Measurements from ENCODE around the gene KRTAP22-2. TPM values are rescaled to one million over a fixed set of nuclear protein-coding genes. Genes with fewer than 3 reads are reported as not detected.

KRTAP22-2 gene
- total and polyA plus RNA-seq, 2 of the 4 experiments (the other 2 are of a cell fraction) = not detected

DNA sequence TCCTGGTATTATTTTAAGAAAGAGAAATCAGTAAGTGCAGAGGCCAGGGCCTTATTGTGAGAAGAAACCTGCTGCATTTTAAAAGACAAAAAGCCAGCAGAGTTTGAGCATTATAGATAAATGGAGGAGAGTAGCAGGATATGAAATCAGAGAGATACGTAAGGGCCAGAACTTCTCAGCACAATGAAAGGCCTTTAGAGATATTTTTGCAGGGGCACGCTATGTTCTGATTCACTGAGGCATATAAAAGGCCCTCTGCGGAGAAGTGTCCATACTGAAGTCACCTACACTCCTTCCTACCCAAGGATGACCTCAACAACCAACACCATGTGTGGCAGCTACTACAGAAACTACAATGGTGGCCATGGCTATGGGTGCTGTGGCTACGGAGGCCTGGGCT is 1.9 kb upstream of the KRTAP22-2 start, which contains the start of gene KRTAP6-3:
Gene KRTAP6-3, plus strand, starts transcription at position 301 of the 400 bp plus-strand sequence. Its CDS starts 6 bp downstream, at position 307.
- intact Hi-C loops (cut with micrococcal nuclease) = no loop called here
- no peak within 1 kb of the TSS for H2BK5ac ChIP-seq (ENCODE audit: low read depth, low read length, poor library complexity, severe bottlenecking)
- H3K23ac ChIP-seq (ENCODE audit: low read depth, low read length) = no peak within 1 kb of the TSS
- POLR2A ChIA-PET (ENCODE audit: unreplicated experiment) = no interaction called here
- H2BK15ac ChIP-seq (ENCODE audit: low read depth, low read length) = no peak within 1 kb of the TSS
- no peak within 1 kb of the TSS for H3K4me2 ChIP-seq (ENCODE audit: low read depth, low read length)
- peaks cover 7% of the 10 kb centered on the region for H3K9me3 ChIP-seq (ENCODE audit: control insufficient read depth, insufficient read depth, low read length)
- H3K4ac ChIP-seq (ENCODE audit: low read depth, low read length) = no peak within 1 kb of the TSS
- no peaks in the 10 kb centered on the region for H4K20me1 ChIP-seq (ENCODE audit: insufficient read depth, low read length)
- in situ Hi-C loops (cut with MboI; ENCODE audit: low sequenced_read_pairs) = no loop called here
- H2AK5ac ChIP-seq (ENCODE audit: low read depth, low read length) = no peak within 1 kb of the TSS
- H4K91ac ChIP-seq (ENCODE audit: insufficient read depth, low read depth, low read length) = no peak within 1 kb of the TSS
- no peak within 1 kb of the TSS for H3K4me3 ChIP-seq (ENCODE audit: insufficient read depth, low read depth, low read length)
- H3K56ac ChIP-seq (ENCODE audit: extremely low read depth, insufficient read depth, low read length) = no peak within 1 kb of the TSS; the same call in 1 of the 2 replicates
- no peak within 1 kb of the TSS for H2AFZ ChIP-seq (replicated peaks; ENCODE audit: low read length, poor library complexity)
- no peak within 1 kb of the TSS for H2AK9ac ChIP-seq (replicated peaks; ENCODE audit: low read depth, low read length, poor library complexity)
- H3K27me3 ChIP-seq (ENCODE audit: control insufficient read depth, insufficient read depth, low read length) = no peaks in the 10 kb centered on the region
- DNase-seq = no peak
- no peak within 1 kb of the TSS for H3K27ac ChIP-seq (ENCODE audit: insufficient read depth, low read length)
- CTCF ChIA-PET = no interaction called here
- no peak within 1 kb of the TSS for H3K9ac ChIP-seq (ENCODE audit: low read depth, low read length)
- no peak for ATAC-seq (ENCODE audit: low read depth)
- no peaks in the 10 kb centered on the region for H3K36me3 ChIP-seq (ENCODE audit: control insufficient read depth, insufficient read depth, low read length)
- WGBS, 2 experiments (ENCODE audit: extremely low coverage in 2 of 2, insufficient read length in 1 of 2) = no CpG with 5 or more reads among the region's 4 CpGs
- H4K8ac ChIP-seq (ENCODE audit: low read depth in 2 of 2, low read length in 2 of 2) = no peak within 1 kb of the TSS
- H3K18ac ChIP-seq (ENCODE audit: low read depth, low read length) = no peak within 1 kb of the TSS
- H2BK20ac ChIP-seq (ENCODE audit: low read depth, low read length) = no peak within 1 kb of the TSS
- H4K5ac ChIP-seq (ENCODE audit: low read depth, low read length) = no peak within 1 kb of the TSS
- no peak within 1 kb of the TSS for H2BK120ac ChIP-seq (ENCODE audit: low read depth, low read length)
- no TSS peak for BruUV-seq (replicated peaks)
- H3K4me1 ChIP-seq (ENCODE audit: control insufficient read depth, insufficient read depth, low read length) = no peaks in the 10 kb centered on the region
- dilution Hi-C loops (cut with HindIII; ENCODE audit: low sequenced_read_pairs, unreplicated experiment) = no loop called here
- H3K79me1 ChIP-seq (ENCODE audit: low read depth in 1 of 2, low read length in 2 of 2) = no peaks in the 10 kb centered on the region
- no peaks in the 10 kb centered on the region for H3K9me1 ChIP-seq (ENCODE audit: insufficient read depth, low read length)
- TF ChIP-seq BHLHE40 (IDR thresholded peaks at IDR 0.05; ENCODE audit: low read depth, low read length) (no peak), RAD21 (IDR thresholded peaks at IDR 0.05; ENCODE audit: low read length) (no peak), MAFK (IDR thresholded peaks at IDR 0.05; ENCODE audit: low read depth, low read length) (no peak), MXI1 (IDR thresholded peaks at IDR 0.05; ENCODE audit: borderline replicate concordance, low read depth, low read length) (no peak), NFE2L2 (IDR thresholded peaks at IDR 0.05; ENCODE audit: low read depth, low read length) (no peak), FOS (IDR thresholded peaks at IDR 0.05; ENCODE audit: low read depth, low read length) (no peak), MAZ (IDR thresholded peaks at IDR 0.05; ENCODE audit: borderline replicate concordance, low read depth, low read length) (no peak), RFX5 (IDR thresholded peaks at IDR 0.05; ENCODE audit: low read depth, low read length) (no peak), CHD1 (IDR thresholded peaks at IDR 0.05; ENCODE audit: low read depth, low read length) (no peak), POLR2A (IDR thresholded peaks at IDR 0.05; ENCODE audit: low read depth, low read length) (no peak), CEBPB (IDR thresholded peaks at IDR 0.05; ENCODE audit: low read depth, low read length) (no peak), SMC3 (IDR thresholded peaks at IDR 0.05; ENCODE audit: low read depth, low read length) (no peak), RCOR1 (IDR thresholded peaks at IDR 0.05; ENCODE audit: insufficient replicate concordance, low read length) (no peak)
- TF ChIP-seq, protein P1, sequence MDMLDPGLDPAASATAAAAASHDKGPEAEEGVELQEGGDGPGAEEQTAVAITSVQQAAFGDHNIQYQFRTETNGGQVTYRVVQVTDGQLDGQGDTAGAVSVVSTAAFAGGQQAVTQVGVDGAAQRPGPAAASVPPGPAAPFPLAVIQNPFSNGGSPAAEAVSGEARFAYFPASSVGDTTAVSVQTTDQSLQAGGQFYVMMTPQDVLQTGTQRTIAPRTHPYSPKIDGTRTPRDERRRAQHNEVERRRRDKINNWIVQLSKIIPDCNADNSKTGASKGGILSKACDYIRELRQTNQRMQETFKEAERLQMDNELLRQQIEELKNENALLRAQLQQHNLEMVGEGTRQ (IDR thresholded peaks at IDR 0.05; ENCODE audit: low read depth, low read length) = no peak
- TF ChIP-seq, protein P2, sequence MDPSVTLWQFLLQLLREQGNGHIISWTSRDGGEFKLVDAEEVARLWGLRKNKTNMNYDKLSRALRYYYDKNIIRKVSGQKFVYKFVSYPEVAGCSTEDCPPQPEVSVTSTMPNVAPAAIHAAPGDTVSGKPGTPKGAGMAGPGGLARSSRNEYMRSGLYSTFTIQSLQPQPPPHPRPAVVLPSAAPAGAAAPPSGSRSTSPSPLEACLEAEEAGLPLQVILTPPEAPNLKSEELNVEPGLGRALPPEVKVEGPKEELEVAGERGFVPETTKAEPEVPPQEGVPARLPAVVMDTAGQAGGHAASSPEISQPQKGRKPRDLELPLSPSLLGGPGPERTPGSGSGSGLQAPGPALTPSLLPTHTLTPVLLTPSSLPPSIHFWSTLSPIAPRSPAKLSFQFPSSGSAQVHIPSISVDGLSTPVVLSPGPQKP (IDR thresholded peaks at IDR 0.05; ENCODE audit: borderline replicate concordance, low read depth, low read length) = no peak
- TF ChIP-seq, protein P3, sequence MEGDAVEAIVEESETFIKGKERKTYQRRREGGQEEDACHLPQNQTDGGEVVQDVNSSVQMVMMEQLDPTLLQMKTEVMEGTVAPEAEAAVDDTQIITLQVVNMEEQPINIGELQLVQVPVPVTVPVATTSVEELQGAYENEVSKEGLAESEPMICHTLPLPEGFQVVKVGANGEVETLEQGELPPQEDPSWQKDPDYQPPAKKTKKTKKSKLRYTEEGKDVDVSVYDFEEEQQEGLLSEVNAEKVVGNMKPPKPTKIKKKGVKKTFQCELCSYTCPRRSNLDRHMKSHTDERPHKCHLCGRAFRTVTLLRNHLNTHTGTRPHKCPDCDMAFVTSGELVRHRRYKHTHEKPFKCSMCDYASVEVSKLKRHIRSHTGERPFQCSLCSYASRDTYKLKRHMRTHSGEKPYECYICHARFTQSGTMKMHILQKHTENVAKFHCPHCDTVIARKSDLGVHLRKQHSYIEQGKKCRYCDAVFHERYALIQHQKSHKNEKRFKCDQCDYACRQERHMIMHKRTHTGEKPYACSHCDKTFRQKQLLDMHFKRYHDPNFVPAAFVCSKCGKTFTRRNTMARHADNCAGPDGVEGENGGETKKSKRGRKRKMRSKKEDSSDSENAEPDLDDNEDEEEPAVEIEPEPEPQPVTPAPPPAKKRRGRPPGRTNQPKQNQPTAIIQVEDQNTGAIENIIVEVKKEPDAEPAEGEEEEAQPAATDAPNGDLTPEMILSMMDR (conservative IDR thresholded peaks at IDR 0.05; ENCODE audit: low read depth, low read length) = no peak
- no peak within 1 kb of the TSS for H3K14ac ChIP-seq (replicated peaks; ENCODE audit: low read depth, low read length)
